CD4-positive, alpha-beta T cell treated with Interleukin-10 for 1 hour (primary cell): Measurements from ENCODE around the gene NFE2.
A peak's percentile ranks its signal among the peaks of the same experiment; 100 is the strongest.
"Not testable (repeated sequence)": the region's sequence is repeated elsewhere in the genome, so short reads cannot be mapped to it uniquely, and the experiment has no call there.

ENCODE experiments used
- DNase-seq: peaks from one replicate; pipeline ENCODE4 v3.0.0-alpha.2; 2020

NFE2 gene

GRCh38 chr12:54300732-54301427 is at the start of gene NFE2:
Gene NFE2 (minus strand): TSS chr12:54301015. CDS start chr12:54295248, 5,767 bp downstream.
- DNase-seq: no peak

GRCh38 chr12:54349679-54350078 is 48.9 kb upstream of the NFE2 start:
- DNase-seq: no peak

GRCh38 chr12:54349036-54349435 is 48.2 kb upstream of the NFE2 start:
- DNase-seq: no peak

GRCh38 chr12:54341378-54342300 is 40.8 kb upstream of the NFE2 start:
- no peak for DNase-seq

- DNase-seq: no peak
These were observed 40.0 kb upstream of the NFE2 start for GRCh38 chr12:54340846-54341245.

GRCh38 chr12:54338698-54339296 is 38.0 kb upstream of the NFE2 start:
- DNase-seq: no peak

GRCh38 chr12:54337854-54338650 is 37.2 kb upstream of the NFE2 start:
- no peak for DNase-seq

- no peak for DNase-seq
These were observed 36.5 kb upstream of the NFE2 start for GRCh38 chr12:54337280-54337842.

GRCh38 chr12:54333420-54334034 is 32.7 kb upstream of the NFE2 start:
- no peak for DNase-seq

GRCh38 chr12:54331461-54331860 is 30.6 kb upstream of the NFE2 start:
- no peak for DNase-seq

- DNase-seq: no peak
These were observed 29.6 kb upstream of the NFE2 start for GRCh38 chr12:54330442-54330841.

- no peak for DNase-seq
These were observed 28.9 kb upstream of the NFE2 start for GRCh38 chr12:54329759-54330158.

GRCh38 chr12:54328595-54329337 is 28.0 kb upstream of the NFE2 start:
- DNase-seq: no peak

GRCh38 chr12:54325442-54326109 is 24.8 kb upstream of the NFE2 start:
- DNase-seq: not testable (repeated sequence)

- DNase-seq: peak; percentile 99
These were observed 24.0 kb upstream of the NFE2 start, which contains the start of gene COPZ1 for GRCh38 chr12:54324617-54325441. Gene COPZ1 (plus strand): TSS chr12:54325131. CDS start chr12:54325164, 33 bp downstream.

- DNase-seq: no peak
These were observed 20.5 kb upstream of the NFE2 start for GRCh38 chr12:54321363-54321762.

- DNase-seq: not testable (repeated sequence)
These were observed 11.5 kb upstream of the NFE2 start for GRCh38 chr12:54312309-54312708.

- DNase-seq: no peak
These were observed 10.2 kb upstream of the NFE2 start for GRCh38 chr12:54311051-54311450.

- DNase-seq: peak; percentile 58
These were observed 6.3 kb upstream of the NFE2 start for GRCh38 chr12:54306925-54307741.
